Measurements from ENCODE around the gene CMTM3. TPM values are rescaled to one million over a fixed set of nuclear protein-coding genes. Genes with fewer than 3 reads are reported as not detected.
"Not testable (repeated sequence)": the region's sequence is repeated elsewhere in the genome, so short reads cannot be mapped to it uniquely, and the experiment has no call there.

CMTM3 gene
- total and polyA plus RNA-seq, 8 donors: 0.87 to 12.2 (median 8.5) TPM; not detected in 2

- intact Hi-C loops (cut with DNase I; ENCODE audit: low total_unique reads): no loop called here
- Histone ChIP-seq H3K4me1 (peaks cover 22 to 55% (median 29%) of the 10 kb centered on the region in 4 donors), H3K27ac (no peak overlapping the region), H3K9me3 (no peaks in the 10 kb centered on the region), H3K27me3 (no peaks in the 10 kb centered on the region), H3K36me3 (no peaks in the 10 kb centered on the region), H3K4me3 (no peak overlapping the region)
- TF ChIP-seq EP300 (IDR thresholded peaks at IDR 0.05): no peak
- no peak for TF ChIP-seq CTCF (IDR thresholded peaks at IDR 0.05)
- no peak for TF ChIP-seq POLR2AphosphoS5 (IDR thresholded peaks at IDR 0.05)
- no peak for TF ChIP-seq POLR2A (IDR thresholded peaks at IDR 0.05)
- WGBS, 5 donors: 60 to 66% (median 62%) methylated on average over 6 of the region's 6 CpGs
- DNase-seq: no peak
Measured at GRCh38 chr16:66658143-66658859, 53.8 kb downstream of the CMTM3 start.

- no peak for DNase-seq
- Histone ChIP-seq H3K4me3 (no peak overlapping the region), H3K27me3 (no peaks in the 10 kb centered on the region), H3K36me3 (no peaks in the 10 kb centered on the region), H3K9me3 (no peaks in the 10 kb centered on the region), H3K4me1 (peaks cover 17 to 51% (median 29%) of the 10 kb centered on the region in 4 donors), H3K27ac (no peak overlapping the region)
- intact Hi-C loops (cut with DNase I; ENCODE audit: low total_unique reads): no loop called here
- TF ChIP-seq CTCF (IDR thresholded peaks at IDR 0.05) (no peak), POLR2A (IDR thresholded peaks at IDR 0.05) (no peak), EP300 (IDR thresholded peaks at IDR 0.05) (no peak), POLR2AphosphoS5 (IDR thresholded peaks at IDR 0.05) (no peak)
- WGBS, 5 donors: 93 to 98% (median 96%) methylated on average over 5 of the region's 5 CpGs
Measured at GRCh38 chr16:66658860-66659190, 54.3 kb downstream of the CMTM3 start.

GRCh38 chr16:66660422-66661209 lies 56.1 kb downstream of the CMTM3 start:
- H3K36me3 ChIP-seq: peaks cover 0 to 4% (median 0%) of the 10 kb centered on the region in 4 donors
- H3K9me3 ChIP-seq: no peaks in the 10 kb centered on the region
- peak overlapping the region; percentile 40 to 65 (median 50) for H3K27ac ChIP-seq
- H3K4me3 ChIP-seq: no peak overlapping the region
- H3K4me1 ChIP-seq: peaks cover 10 to 44% (median 29%) of the 10 kb centered on the region in 4 donors
- TF ChIP-seq POLR2A (IDR thresholded peaks at IDR 0.05): no peak
- TF ChIP-seq CTCF (IDR thresholded peaks at IDR 0.05): peak in 1 of 7 experiments; percentile 9
- peak in 1 of 3 donors; percentile 32 for TF ChIP-seq POLR2AphosphoS5 (IDR thresholded peaks at IDR 0.05)
- TF ChIP-seq EP300 (IDR thresholded peaks at IDR 0.05): no peak
- H3K27me3 ChIP-seq: no peaks in the 10 kb centered on the region
- intact Hi-C loops (cut with DNase I; ENCODE audit: low total_unique reads): no loop called here
- peak; percentile 46 to 86 for DNase-seq
- 6 to 16% (median 11%) methylated on average over 9 of the region's 9 CpGs for WGBS, 5 donors

- 58 to 68% (median 63%) methylated on average over 4 of the region's 4 CpGs for WGBS, 5 donors
- TF ChIP-seq POLR2AphosphoS5 (IDR thresholded peaks at IDR 0.05): no peak
- no peak for TF ChIP-seq EP300 (IDR thresholded peaks at IDR 0.05)
- no peak for TF ChIP-seq CTCF (IDR thresholded peaks at IDR 0.05)
- no peak for TF ChIP-seq POLR2A (IDR thresholded peaks at IDR 0.05)
- Histone ChIP-seq H3K4me3 (no peak overlapping the region), H3K9me3 (no peaks in the 10 kb centered on the region), H3K27ac (peak overlapping the region in 4 of 5 donors; percentile 40 to 65 (median 54)), H3K4me1 (peaks cover 10 to 44% (median 29%) of the 10 kb centered on the region in 4 donors), H3K36me3 (peaks cover 0 to 4% (median 0%) of the 10 kb centered on the region in 4 donors), H3K27me3 (no peaks in the 10 kb centered on the region)
- DNase-seq: no peak
- intact Hi-C loops (cut with DNase I; ENCODE audit: low total_unique reads): no loop called here
Measured at GRCh38 chr16:66661210-66661560, 56.7 kb downstream of the CMTM3 start.

GRCh38 chr16:66661671-66662346 lies 57.3 kb downstream of the CMTM3 start:
- H3K4me3 ChIP-seq; DNase-seq; H3K27me3 ChIP-seq; H3K9me3 ChIP-seq; intact Hi-C loops (cut with DNase I; ENCODE audit: low total_unique reads); H3K36me3 ChIP-seq: not testable (repeated sequence)
- peak overlapping the region in 4 of 5 donors; percentile 35 to 65 (median 54) for H3K27ac ChIP-seq
- H3K4me1 ChIP-seq: peaks cover 10 to 44% (median 29%) of the 10 kb centered on the region in 4 donors
- 65 to 73% (median 71%) methylated on average over 6 of the region's 6 CpGs for WGBS, 5 donors
